GM12878 (cell line): ENCODE results near the gene CHN1. TPM values are rescaled to one million over a fixed set of nuclear protein-coding genes. Genes with fewer than 3 reads are reported as not detected.

Experiments
- ATAC-seq: fragments of 200-7000 bp; cut with Tn5 transposase; 3 replicates; pipeline ENCODE4 v1.9.1; 2020; ENCODE audit warnings: mild to moderate bottlenecking, moderate library complexity
- BruUV-seq: library from RNA; stranded (reverse); fragments of 400-500 nt; replicated peaks from 2 replicates; lab custom pipeline; 2021; lab: Mats Ljungman, UMichigan
- CTCF ChIA-PET: fragments of 300-600 bp; sonication (Branson Sonifier 250); formaldehyde crosslinking; extraction: SDS; loops from one replicate; lab custom pipeline; 2021; ENCODE audit warnings: inconsistent platforms; lab: Yijun Ruan, JAX
- POLR2A ChIA-PET: fragments of 350-600 bp; formaldehyde crosslinking; extraction: SDS; loops from one replicate; lab custom pipeline; 2021; ENCODE audit warnings: inconsistent platforms; lab: Charles Lee
- RAD21 ChIA-PET: fragments of 300-600 bp; sonication (Branson Sonifier 250); formaldehyde crosslinking; loops from one replicate; lab custom pipeline; 2023; ENCODE audit warnings: antibody characterized with exemption; ENCODE audit not compliant: unreplicated experiment; lab: Charles Lee
- SMC1A ChIA-PET: fragments of 300-600 bp; sonication (Branson Sonifier 250); formaldehyde crosslinking; loops from one replicate; lab custom pipeline; 2023; ENCODE audit not compliant: unreplicated experiment, uncharacterized antibody; lab: Charles Lee
- DNase-seq: peaks from one replicate; pipeline ENCODE4 v3.0.0-alpha.2; 2011; ENCODE audit warnings: low read depth, low spot score
- FAIRE-seq: peaks from 3 replicates; lab custom pipeline; 2011; peaks lifted over from hg19 to GRCh38; lab: Jason Lieb, UNC
- H2AFZ ChIP-seq: 2 replicates; pipeline ENCODE4 v1.6.0; 2011; ENCODE audit warnings: low read depth, low read length, control low read depth; ENCODE audit not compliant: control insufficient read depth
- H3K27ac ChIP-seq: 2 replicates; pipeline ENCODE4 v1.5.1; 2011; ENCODE audit warnings: control low read depth; ENCODE audit not compliant: control insufficient read depth, insufficient read depth
- H3K27me3 ChIP-seq, 2 experiments: replicated peaks in 1 of 2; 2 replicates each; pipeline versions ENCODE4 v1.6.0 to v1.6.1; 2011; ENCODE audit warnings: low read length in 1 of 2; ENCODE audit not compliant: control insufficient read depth in 2 of 2, insufficient read depth in 2 of 2
- H3K36me3 ChIP-seq, 2 experiments: 2 replicates each; pipeline ENCODE4 v1.5.1; 2011; ENCODE audit warnings: low read length in 1 of 2; ENCODE audit not compliant: control insufficient read depth in 2 of 2, insufficient read depth in 2 of 2
- H3K4me1 ChIP-seq: 2 replicates; pipeline ENCODE4 v1.6.1; 2011; ENCODE audit warnings: mild to moderate bottlenecking, low read length, moderate library complexity, mixed read lengths; ENCODE audit not compliant: control insufficient read depth, insufficient read depth
- H3K4me2 ChIP-seq: 2 replicates; pipeline ENCODE4 v1.6.0; 2011; ENCODE audit warnings: control low read depth; ENCODE audit not compliant: control insufficient read depth, insufficient read depth
- H3K4me3 ChIP-seq: fragments of 200-600 bp; sonication (generic); 2 replicates; pipeline ENCODE4 v1.5.1; 2016
- H3K79me2 ChIP-seq: 2 replicates; pipeline ENCODE4 v1.6.0; 2011; ENCODE audit warnings: low read length; ENCODE audit not compliant: control insufficient read depth, insufficient read depth
- H3K9ac ChIP-seq: 2 replicates; pipeline ENCODE4 v1.8.0; 2011; ENCODE audit warnings: low read length, control low read depth, mixed read lengths; ENCODE audit not compliant: control insufficient read depth, insufficient read depth
- H3K9me3 ChIP-seq: replicated peaks from 3 replicates; pipeline ENCODE4 v1.5.1; 2011; ENCODE audit warnings: mild to moderate bottlenecking, low read length; ENCODE audit not compliant: control insufficient read depth, insufficient read depth
- H4K20me1 ChIP-seq: 2 replicates; pipeline ENCODE4 v1.6.0; 2011; ENCODE audit not compliant: control insufficient read depth, insufficient read depth
- ASH2L ChIP-seq: fragments of 300-600, 200-600 bp; sonication (generic); IDR thresholded peaks from 2 replicates; pipeline ENCODE4 v1.6.1; 2017; ENCODE audit warnings: low read depth, mild to moderate bottlenecking, borderline replicate concordance
- BMI1 ChIP-seq: fragments of 450-650 bp; IDR thresholded peaks from 2 replicates; pipeline ENCODE4 v1.6.1; 2016; ENCODE audit warnings: mild to moderate bottlenecking, moderate library complexity, borderline replicate concordance
- CBFB ChIP-seq: IDR thresholded peaks from 2 replicates; pipeline ENCODE4 v1.6.1; 2016; ENCODE audit warnings: antibody characterized with exemption, low read depth
- ESRRA ChIP-seq: IDR thresholded peaks from 2 replicates; pipeline ENCODE4 v1.6.1; 2012; ENCODE audit warnings: mild to moderate bottlenecking, low read length, improper control_type of control experiment
- FOXM1 ChIP-seq: IDR thresholded peaks from 2 replicates; pipeline ENCODE4 v1.6.1; 2012; ENCODE audit warnings: low read depth, mild to moderate bottlenecking, inconsistent platforms, low read length, moderate library complexity
- GABPA ChIP-seq: IDR thresholded peaks from 2 replicates; pipeline ENCODE4 v1.6.1; 2014; ENCODE audit warnings: antibody characterized with exemption, low read depth, mild to moderate bottlenecking, inconsistent platforms
- HDGF ChIP-seq: fragments of 450-650 bp; IDR thresholded peaks from 2 replicates; pipeline ENCODE4 v1.6.1; 2016; ENCODE audit warnings: antibody characterized with exemption
- MEF2B ChIP-seq: fragments of 450-650 bp; IDR thresholded peaks from 2 replicates; pipeline ENCODE4 v1.6.1; 2018; ENCODE audit warnings: mild to moderate bottlenecking, moderate library complexity; ENCODE audit not compliant: partially characterized antibody, poor library complexity, severe bottlenecking
- POU2F2 ChIP-seq: IDR thresholded peaks from 3 replicates; pipeline ENCODE4 v1.6.1; 2011; ENCODE audit warnings: low read depth, mild to moderate bottlenecking, low read length, borderline replicate concordance
- RCOR1 ChIP-seq: conservative IDR thresholded peaks from 2 replicates; pipeline ENCODE4 v1.6.1; 2012; ENCODE audit warnings: low read depth, low read length, improper control_type of control experiment
- SIX5 ChIP-seq: IDR thresholded peaks from 2 replicates; pipeline ENCODE4 v1.6.1; 2011; ENCODE audit warnings: mild to moderate bottlenecking, low read depth, low read length, moderate library complexity; ENCODE audit not compliant: severe bottlenecking
- TCF12 ChIP-seq: IDR thresholded peaks from 2 replicates; pipeline ENCODE4 v1.6.1; 2011; ENCODE audit warnings: low read depth, mild to moderate bottlenecking, low read length
- WGBS: methylation state at CpG from one replicate; pipeline ENCODE4 v1.1.6; 2016; ENCODE audit warnings: low lambda C conversion rate; ENCODE audit not compliant: insufficient replicate concordance, insufficient coverage; ENCODE audit errors: missing lambda C conversion rate; 5-methylcytosine and 5-hydroxymethylcytosine counted together
- in situ Hi-C: fragments of 300-500 bp; cut with MboI; formaldehyde crosslinking; loops from 9 replicates; pipeline ENCODE4 v1.14.3; 2018; ENCODE audit warnings: mixed read lengths
- intact Hi-C: fragments of 100-400 bp; cut with micrococcal nuclease; formaldehyde crosslinking; loops from one replicate; pipeline ENCODE4 v1.14.2; 2022; ENCODE audit not compliant: unreplicated experiment
- polyA plus RNA-seq, 11 experiments: library from polyadenylated mRNA; depleted of rRNA in 4 of 11; unstranded in 6 of 11; stranded (reverse) in 5 of 11; fragments of >200 nt; fragmentation: Nextera tagmentation in 4 of 11; fragmentation: Illumina TruSeq in 1 of 11; extraction: Ambion mirVana in 4 of 11; extraction: Trizol in 1 of 11; gene quantifications; 1 replicate in 1 of 11; 2 replicates in 10 of 11; pipeline versions ENCODE4 v1.2.1 to v1.2.3, GENCODE V29; 2011 to 2016; ENCODE audit warnings: inconsistent platforms in 2 of 11, missing spikeins in 2 of 11, low read depth in 1 of 11
- total RNA-seq, 4 experiments: library from RNA; depleted of rRNA in 3 of 4; stranded (reverse); fragments of >200 nt in 3 of 4; fragmentation: Illumina TruSeq in 1 of 4; extraction: Trizol in 1 of 4; gene quantifications; 2 replicates each; pipeline versions ENCODE4 v1.2.1 to v1.2.3, GENCODE V29; 2013 to 2021
- TF ChIP-seq, protein P1 (sequence below): fragments of 450-650 bp; IDR thresholded peaks from 2 replicates; pipeline ENCODE4 v1.6.1; 2017; ENCODE audit warnings: mild to moderate bottlenecking, low read depth, inconsistent platforms; ENCODE audit not compliant: poor library complexity, severe bottlenecking
- TF ChIP-seq, protein P2 (sequence below): IDR thresholded peaks from 2 replicates; pipeline ENCODE4 v1.6.1; 2011; ENCODE audit warnings: mild to moderate bottlenecking, low read depth, low read length, moderate library complexity; ENCODE audit not compliant: insufficient replicate concordance
- TF ChIP-seq, protein P3 (sequence below): fragments of 450-650 bp; IDR thresholded peaks from 2 replicates; pipeline ENCODE4 v1.6.1; 2016; ENCODE audit warnings: mild to moderate bottlenecking
- TF ChIP-seq, protein P4 (sequence below): fragments of 450-650 bp; IDR thresholded peaks from 2 replicates; pipeline ENCODE4 v1.6.1; 2016; ENCODE audit warnings: mild to moderate bottlenecking, moderate library complexity, borderline replicate concordance

Gene CHN1
- total and polyA plus RNA-seq, 10 of the 15 experiments (the other 5 are each of a cell fraction or from before 2014, with no cell fraction given): 0.18 to 0.92 (median 0.53) TPM; not detected in 1

DNA sequence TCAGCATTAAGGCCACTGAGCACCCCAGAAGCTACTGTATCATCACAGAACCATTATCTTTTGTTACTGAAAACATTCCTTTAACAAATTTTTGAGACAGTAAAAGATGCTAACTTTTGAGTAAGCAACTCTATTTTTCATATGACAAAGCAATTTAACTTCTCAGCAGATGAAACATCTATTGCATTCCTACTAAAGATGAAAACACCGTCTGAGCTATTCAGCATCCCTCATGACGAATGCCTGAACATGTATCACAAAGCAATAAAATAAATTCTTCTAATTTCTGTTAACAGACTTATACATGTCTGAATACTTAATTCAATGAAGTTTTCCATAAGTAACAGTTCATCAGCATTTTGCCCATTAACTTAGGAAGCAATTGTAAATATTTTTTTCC, 23.9 kb downstream of the CHN1 start:
- Histone ChIP-seq H3K27ac (no peak overlapping the region), H4K20me1 (no peaks in the 10 kb centered on the region), H3K9me3 (no peaks in the 10 kb centered on the region), H3K4me1 (no peaks in the 10 kb centered on the region), H2AFZ (no peak overlapping the region), H3K27me3 (no peaks in the 10 kb centered on the region), H3K4me3 (no peak overlapping the region), H3K79me2 (no peaks in the 10 kb centered on the region), H3K9ac (no peak overlapping the region), H3K4me2 (no peak overlapping the region), H3K36me3 (no peaks in the 10 kb centered on the region)
- no peak for TF ChIP-seq POU2F2
- TF ChIP-seq, protein P1, sequence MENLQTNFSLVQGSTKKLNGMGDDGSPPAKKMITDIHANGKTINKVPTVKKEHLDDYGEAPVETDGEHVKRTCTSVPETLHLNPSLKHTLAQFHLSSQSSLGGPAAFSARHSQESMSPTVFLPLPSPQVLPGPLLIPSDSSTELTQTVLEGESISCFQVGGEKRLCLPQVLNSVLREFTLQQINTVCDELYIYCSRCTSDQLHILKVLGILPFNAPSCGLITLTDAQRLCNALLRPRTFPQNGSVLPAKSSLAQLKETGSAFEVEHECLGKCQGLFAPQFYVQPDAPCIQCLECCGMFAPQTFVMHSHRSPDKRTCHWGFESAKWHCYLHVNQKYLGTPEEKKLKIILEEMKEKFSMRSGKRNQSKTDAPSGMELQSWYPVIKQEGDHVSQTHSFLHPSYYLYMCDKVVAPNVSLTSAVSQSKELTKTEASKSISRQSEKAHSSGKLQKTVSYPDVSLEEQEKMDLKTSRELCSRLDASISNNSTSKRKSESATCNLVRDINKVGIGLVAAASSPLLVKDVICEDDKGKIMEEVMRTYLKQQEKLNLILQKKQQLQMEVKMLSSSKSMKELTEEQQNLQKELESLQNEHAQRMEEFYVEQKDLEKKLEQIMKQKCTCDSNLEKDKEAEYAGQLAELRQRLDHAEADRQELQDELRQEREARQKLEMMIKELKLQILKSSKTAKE: no peak
- no peak for TF ChIP-seq FOXM1
- TF ChIP-seq TCF12: no peak
- TF ChIP-seq CBFB: no peak
- TF ChIP-seq BMI1: no peak
- TF ChIP-seq, protein P2, sequence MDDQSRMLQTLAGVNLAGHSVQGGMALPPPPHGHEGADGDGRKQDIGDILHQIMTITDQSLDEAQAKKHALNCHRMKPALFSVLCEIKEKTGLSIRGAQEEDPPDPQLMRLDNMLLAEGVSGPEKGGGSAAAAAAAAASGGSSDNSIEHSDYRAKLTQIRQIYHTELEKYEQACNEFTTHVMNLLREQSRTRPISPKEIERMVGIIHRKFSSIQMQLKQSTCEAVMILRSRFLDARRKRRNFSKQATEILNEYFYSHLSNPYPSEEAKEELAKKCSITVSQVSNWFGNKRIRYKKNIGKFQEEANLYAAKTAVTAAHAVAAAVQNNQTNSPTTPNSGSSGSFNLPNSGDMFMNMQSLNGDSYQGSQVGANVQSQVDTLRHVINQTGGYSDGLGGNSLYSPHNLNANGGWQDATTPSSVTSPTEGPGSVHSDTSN: no peak
- TF ChIP-seq ESRRA: no peak
- TF ChIP-seq MEF2B: no peak
- TF ChIP-seq, protein P3, sequence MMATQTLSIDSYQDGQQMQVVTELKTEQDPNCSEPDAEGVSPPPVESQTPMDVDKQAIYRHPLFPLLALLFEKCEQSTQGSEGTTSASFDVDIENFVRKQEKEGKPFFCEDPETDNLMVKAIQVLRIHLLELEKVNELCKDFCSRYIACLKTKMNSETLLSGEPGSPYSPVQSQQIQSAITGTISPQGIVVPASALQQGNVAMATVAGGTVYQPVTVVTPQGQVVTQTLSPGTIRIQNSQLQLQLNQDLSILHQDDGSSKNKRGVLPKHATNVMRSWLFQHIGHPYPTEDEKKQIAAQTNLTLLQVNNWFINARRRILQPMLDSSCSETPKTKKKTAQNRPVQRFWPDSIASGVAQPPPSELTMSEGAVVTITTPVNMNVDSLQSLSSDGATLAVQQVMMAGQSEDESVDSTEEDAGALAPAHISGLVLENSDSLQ: no peak
- no peak for TF ChIP-seq RCOR1
- TF ChIP-seq ASH2L: no peak
- TF ChIP-seq SIX5: no peak
- no peak for TF ChIP-seq HDGF
- TF ChIP-seq, protein P4, sequence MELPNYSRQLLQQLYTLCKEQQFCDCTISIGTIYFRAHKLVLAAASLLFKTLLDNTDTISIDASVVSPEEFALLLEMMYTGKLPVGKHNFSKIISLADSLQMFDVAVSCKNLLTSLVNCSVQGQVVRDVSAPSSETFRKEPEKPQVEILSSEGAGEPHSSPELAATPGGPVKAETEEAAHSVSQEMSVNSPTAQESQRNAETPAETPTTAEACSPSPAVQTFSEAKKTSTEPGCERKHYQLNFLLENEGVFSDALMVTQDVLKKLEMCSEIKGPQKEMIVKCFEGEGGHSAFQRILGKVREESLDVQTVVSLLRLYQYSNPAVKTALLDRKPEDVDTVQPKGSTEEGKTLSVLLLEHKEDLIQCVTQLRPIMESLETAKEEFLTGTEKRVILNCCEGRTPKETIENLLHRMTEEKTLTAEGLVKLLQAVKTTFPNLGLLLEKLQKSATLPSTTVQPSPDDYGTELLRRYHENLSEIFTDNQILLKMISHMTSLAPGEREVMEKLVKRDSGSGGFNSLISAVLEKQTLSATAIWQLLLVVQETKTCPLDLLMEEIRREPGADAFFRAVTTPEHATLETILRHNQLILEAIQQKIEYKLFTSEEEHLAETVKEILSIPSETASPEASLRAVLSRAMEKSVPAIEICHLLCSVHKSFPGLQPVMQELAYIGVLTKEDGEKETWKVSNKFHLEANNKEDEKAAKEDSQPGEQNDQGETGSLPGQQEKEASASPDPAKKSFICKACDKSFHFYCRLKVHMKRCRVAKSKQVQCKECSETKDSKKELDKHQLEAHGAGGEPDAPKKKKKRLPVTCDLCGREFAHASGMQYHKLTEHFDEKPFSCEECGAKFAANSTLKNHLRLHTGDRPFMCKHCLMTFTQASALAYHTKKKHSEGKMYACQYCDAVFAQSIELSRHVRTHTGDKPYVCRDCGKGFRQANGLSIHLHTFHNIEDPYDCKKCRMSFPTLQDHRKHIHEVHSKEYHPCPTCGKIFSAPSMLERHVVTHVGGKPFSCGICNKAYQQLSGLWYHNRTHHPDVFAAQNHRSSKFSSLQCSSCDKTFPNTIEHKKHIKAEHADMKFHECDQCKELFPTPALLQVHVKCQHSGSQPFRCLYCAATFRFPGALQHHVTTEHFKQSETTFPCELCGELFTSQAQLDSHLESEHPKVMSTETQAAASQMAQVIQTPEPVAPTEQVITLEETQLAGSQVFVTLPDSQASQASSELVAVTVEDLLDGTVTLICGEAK: no peak
- TF ChIP-seq GABPA: no peak
- 37% methylated on average over 2 of the region's 2 CpGs for WGBS
- no TSS peak for BruUV-seq
- ChIA-PET POLR2A (no interaction called here), CTCF (interaction anchor here (0.9 to 1.5 kb wide), 4 partner anchors 10 to 232 kb away, joined by 3 to 6 read pairs (median 4); no protein-coding TSS in a partner anchor), RAD21 (no interaction called here), SMC1A (no interaction called here)
- DNase-seq (no peak), FAIRE-seq (no peak), ATAC-seq (no peak)
- in situ Hi-C loops (no loop called here), intact Hi-C loops (no loop called here)
